HG03039 (cell line): ENCODE measurements around the gene PRXL2A.
A peak's percentile ranks its signal among the peaks of the same experiment; 100 is the strongest.

Experiments
- ATAC-seq: cut with Tn5 transposase; IDR thresholded peaks from one replicate; pipeline ENCODE4 v1.9.1; 2021; ENCODE audit warnings: mild to moderate bottlenecking, moderate library complexity; ENCODE audit not compliant: unreplicated experiment

Gene PRXL2A

GRCh38 chr10:80443531-80443974 lies 35.2 kb downstream of the PRXL2A start:
- no peak for ATAC-seq

- ATAC-seq: no peak
Observed at GRCh38 chr10:80444124-80444523, 35.8 kb downstream of the PRXL2A start.

- peak; percentile 68 for ATAC-seq
Observed at GRCh38 chr10:80444646-80445319, 36.4 kb downstream of the PRXL2A start.

DNA sequence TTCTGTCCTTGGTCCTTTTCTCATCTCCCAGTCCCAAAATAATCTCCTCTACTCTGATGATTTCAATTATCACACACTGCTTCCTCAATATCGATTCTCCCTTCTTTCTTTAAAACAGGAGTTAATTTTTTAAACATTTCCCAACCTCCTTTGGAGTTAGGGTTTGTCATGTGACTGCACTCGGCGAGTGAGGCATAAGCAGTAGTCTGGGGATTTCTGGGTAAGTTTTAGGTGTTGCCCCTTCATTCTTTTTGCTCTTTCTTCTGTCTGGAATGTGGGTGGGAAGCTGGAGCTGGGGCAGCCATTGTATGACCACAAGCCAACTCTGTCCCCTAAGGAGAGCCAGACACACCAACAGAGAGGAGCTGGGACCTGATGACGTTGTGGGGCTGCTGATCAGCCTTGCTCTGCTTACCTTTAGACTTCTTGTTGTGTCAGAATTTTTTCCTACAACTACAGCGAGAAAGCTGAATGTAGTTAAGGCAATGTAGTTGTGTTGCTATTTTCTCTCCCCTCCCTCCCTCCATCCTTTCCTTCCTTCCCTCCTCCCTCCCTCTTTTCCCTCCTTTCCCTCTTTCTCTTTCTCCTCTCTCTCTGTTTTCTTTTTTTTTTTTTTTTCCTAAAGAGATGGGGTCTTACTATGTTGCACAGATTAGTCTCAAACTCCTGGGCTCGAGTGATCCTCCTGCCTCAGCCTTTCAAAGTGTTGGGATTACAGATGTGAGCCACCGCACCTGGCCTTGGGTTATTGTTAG lies 39.3 kb downstream of the PRXL2A start:
- ATAC-seq: no peak

GRCh38 chr10:80448209-80448942 lies 40.0 kb downstream of the PRXL2A start:
- ATAC-seq: no peak

- ATAC-seq: no peak
Observed at GRCh38 chr10:80449520-80449919, 41.2 kb downstream of the PRXL2A start.

DNA sequence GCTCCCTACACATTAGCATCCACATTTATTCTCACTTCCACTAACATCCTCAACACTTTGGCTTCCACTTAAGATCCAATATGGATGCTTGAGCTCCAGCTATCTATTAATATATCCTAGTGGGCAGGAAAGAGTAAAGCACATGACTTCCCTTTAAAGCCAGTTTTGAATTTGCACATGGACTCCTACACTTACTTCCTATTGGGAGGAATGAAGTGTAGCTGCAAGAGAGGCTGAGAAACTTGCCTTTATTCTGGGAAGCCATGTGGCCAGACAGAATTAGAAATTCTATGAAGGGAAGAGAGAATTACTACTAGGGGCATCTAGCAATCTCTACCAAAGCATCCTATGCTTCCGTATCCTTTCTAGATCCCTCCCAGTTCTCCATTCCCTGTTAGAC lies 42.8 kb downstream of the PRXL2A start:
- ATAC-seq: no peak

GRCh38 chr10:80452069-80452468 lies 43.7 kb downstream of the PRXL2A start:
- no peak for ATAC-seq

GRCh38 chr10:80452640-80453039 lies 44.3 kb downstream of the PRXL2A start:
- no peak for ATAC-seq

DNA sequence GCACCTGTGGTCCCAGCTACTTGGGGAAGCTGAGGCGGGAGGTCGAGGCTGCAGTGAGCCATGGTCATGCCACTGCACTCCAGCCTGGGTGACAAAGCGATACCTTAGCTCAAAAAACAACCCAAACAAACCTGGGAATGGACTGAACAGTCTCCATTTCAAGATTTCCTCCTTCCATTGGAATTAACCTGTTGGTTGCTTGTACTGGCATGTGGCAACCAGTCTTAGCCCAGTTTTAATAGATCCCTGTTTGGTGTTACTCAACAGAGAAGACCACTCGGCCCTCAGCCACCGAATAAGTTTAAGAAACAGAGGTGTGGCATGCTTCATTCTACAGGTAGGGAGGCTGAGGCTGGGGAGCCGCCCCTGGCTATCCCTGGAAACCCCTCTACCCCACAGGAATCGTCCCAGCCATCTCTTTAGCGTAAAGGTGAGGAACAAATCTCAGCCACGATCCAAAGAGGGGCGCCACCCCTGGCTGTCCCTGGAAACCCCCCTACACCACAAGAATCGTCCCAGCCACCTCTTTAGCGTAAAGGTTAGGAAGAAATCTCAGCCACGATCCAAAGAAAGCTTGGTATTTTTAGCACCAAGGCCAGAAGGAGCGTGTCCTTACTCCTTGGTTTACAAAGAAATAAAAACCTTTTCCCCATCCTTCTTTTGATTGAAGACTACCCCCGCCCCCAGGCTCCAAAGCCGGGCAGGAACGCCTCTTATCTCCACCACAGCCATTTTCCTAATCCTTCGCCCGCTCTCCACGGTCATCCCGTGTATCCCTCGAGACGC lies 44.9 kb downstream of the PRXL2A start:
- no peak for ATAC-seq

- peak; percentile 65 for ATAC-seq
Observed at GRCh38 chr10:80453842-80454512, 45.6 kb downstream of the PRXL2A start, which contains the start of gene TSPAN14. TSS of gene TSPAN14 (plus strand) at chr10:80454310. CDS start at chr10:80489234, 34,924 bp downstream.

- peak; percentile 16 for ATAC-seq
Observed at GRCh38 chr10:80454513-80455460, 46.4 kb downstream of the PRXL2A start.

GRCh38 chr10:80455461-80456349 lies 47.4 kb downstream of the PRXL2A start:
- no peak for ATAC-seq

- no peak for ATAC-seq
Observed at GRCh38 chr10:80457554-80458262, 49.4 kb downstream of the PRXL2A start.

- no peak for ATAC-seq
Observed at GRCh38 chr10:80458263-80458625, 49.9 kb downstream of the PRXL2A start.

DNA sequence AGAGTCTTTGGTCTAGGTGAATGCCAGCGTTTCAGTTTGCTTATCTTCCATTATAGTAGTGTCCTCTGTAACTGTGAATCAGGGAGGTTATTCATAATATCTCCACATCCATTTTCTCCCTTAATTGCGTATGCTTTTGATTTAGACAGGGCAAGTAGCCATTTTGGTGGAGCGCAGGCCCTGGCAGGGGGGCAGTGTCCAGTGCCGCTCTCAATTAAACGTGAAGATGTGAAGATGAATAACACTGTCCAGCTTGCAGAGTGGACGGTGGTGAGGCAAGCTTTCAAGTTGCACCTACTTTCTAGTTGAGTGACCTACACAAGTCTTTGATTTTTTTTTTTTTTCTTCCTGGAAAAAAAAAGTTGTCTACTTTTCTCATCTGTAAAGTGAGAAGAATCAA lies 50.3 kb downstream of the PRXL2A start:
- no peak for ATAC-seq

DNA sequence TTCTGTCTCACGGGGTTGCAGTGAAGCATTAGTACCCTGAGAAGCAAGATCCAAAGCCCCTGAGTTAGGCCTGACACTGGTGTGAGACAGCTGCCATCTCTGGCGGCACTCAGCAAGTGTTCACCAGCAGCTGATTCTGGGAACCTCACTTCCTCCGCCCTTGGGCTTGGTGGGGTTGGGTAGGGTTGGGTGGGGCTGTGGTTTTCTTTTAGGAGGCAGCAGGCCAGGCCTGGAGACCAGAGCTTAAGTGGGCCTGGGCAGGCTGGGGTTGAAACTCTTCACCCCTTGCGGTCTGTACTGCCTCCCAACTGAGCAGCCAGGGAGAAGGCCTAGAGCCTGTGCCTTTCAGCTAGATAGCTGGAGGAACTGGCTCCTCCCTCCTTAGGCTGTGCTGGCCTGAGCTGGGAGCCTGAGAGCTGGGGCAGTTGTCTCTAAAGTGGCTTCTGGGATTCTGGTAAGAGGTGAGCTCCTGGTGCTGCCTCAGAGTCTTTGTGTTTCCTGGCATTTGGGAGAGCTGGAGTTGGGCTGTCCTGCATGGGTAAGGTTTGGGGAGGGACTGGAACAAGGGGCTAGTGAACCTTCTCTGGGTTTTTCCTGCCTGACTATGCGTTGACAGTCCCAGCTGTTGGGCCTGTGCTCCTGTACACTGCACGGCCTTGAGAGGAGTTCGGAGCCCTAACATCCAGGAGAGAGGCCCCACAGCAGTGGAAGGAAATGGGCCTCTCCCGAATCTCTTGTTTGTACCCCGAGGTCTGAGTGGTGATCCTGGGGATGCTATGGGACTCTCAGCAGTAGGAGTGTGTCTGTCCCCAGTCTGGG lies 50.9 kb downstream of the PRXL2A start:
- peak; percentile 40 for ATAC-seq
